Bronchial smooth muscle cell (primary cell): ENCODE results near the gene EDC3. TPM values are rescaled to one million over a fixed set of nuclear protein-coding genes. Genes with fewer than 3 reads are reported as not detected.

Experiments used
- total RNA-seq: library from RNA; depleted of rRNA; stranded (reverse); fragments of >200 nt; gene quantifications from 2 replicates; pipeline ENCODE4 v1.2.1, GENCODE V29; 2014

Gene EDC3, protein sequence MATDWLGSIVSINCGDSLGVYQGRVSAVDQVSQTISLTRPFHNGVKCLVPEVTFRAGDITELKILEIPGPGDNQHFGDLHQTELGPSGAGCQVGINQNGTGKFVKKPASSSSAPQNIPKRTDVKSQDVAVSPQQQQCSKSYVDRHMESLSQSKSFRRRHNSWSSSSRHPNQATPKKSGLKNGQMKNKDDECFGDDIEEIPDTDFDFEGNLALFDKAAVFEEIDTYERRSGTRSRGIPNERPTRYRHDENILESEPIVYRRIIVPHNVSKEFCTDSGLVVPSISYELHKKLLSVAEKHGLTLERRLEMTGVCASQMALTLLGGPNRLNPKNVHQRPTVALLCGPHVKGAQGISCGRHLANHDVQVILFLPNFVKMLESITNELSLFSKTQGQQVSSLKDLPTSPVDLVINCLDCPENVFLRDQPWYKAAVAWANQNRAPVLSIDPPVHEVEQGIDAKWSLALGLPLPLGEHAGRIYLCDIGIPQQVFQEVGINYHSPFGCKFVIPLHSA
- 11.0 and 11.2 TPM in 2 replicates for total RNA-seq

DNA sequence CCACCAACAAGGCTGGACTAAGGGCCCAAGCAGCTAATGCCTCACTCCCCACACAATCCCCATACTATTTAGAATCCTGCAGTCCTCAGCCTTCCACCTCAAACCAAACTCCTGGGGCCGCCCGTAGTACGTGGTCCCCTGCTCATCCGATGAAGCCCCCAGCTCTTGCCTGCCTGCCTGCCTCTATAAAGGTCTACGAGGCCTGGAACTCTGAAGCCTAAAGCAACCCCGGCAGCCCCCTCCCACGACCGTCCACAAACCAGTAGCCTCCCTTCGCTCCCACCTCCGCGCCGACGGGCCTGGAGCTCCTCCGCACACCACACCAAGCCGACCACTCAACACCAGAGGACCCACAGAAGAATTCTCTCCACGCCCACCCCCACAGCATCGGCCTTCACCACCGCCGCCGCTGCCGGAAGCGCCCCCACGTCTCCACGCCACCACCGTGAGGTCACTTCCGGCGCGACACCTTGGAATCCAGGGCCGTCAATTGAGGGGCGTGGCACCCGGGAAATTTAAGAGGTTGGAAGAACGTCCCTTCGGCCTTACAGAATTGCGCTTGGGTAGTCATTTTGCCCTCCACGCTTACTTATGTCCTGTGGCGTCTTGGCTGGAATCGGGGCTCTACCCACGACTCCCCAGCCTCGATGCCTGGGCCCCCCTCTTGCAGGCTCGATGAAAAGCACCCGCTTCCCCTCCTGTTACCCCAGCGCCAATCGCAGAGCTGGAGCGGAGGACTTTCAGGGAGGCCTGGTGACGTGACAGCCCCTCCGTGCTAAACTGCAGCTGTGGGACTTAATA, at the start of gene EDC3:
EDC3 (minus strand) TSS at position 428 of the 801 bp plus-strand sequence. CDS start 20,900 bp downstream, outside the sequence.

DNA sequence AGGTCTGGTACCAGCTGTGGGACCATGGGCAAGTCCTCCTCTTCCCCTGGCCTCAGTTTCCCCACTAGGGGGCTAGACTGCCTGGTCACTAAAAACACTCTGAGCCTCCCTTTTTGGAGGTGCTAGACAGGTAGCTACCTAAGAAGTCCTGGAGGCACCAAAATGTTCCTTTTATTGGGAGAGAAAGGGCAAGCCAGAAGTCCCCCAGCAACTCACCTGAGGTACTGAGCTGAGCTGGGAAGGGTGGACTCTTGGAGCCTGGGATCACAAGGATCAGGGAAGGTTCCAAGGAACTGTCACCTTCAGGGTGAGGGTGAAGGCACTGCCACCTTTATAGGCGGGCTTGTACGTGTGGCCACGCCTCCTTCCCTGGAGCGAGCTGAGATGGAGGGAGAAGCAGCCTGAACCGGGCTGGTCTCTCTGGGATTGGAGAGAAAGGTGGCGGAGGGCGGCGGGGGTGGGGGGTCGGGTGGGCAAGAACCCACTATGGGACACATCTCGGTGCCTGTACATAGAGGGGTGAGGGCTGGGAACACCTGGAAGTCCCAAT, 29.5 kb upstream of the EDC3 start, which contains the start of gene CYP1A1:
CYP1A1 (minus strand) TSS at position 304 of the 550 bp plus-strand sequence. CDS start 2,431 bp downstream, outside the sequence.

DNA sequence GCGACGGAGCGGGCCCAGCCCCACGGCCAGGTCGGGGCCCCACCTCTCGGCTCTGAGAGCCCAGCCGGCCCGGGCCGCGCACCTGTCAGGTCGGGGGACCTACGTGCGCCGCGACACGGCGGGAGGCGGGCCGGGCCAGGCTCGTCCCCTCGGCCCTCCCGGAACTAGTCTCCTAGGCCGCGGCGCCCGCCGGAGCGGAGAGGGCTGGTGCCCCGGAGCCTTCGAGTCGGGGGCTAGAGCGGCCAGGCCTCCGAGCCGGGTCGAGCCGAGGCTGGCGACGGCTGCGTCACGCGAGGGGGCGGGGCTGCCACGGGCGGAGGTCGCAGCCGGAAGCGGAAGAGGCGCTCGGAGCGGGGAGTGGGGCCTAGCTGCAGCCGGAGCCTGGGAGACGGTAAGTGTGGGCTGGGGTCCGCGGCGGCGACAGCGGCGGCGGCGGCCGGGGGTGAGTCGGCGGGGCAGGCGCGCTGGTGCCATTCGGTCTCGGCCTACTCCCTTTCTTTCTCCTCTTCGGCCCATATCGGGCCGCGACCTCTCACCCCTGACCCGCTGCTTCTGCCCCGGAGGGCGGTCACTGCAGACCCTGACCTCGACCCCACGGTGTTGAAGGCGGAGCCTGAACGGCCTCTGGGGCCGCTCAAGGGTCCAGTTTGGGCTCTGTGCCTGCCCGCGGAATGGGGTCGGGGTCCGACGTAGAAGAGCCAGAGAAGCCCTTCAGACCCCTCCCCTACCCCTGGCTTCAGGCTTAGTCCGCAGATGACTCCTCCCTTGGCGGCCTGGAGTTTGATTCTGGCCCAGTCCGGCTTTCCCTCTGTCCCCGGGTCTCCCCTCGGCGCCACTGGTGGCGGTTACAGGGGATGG, 80.1 kb downstream of the EDC3 start, which contains the start of gene CLK3:
CLK3 (plus strand) TSS at position 329 of the 858 bp plus-strand sequence. CDS start 3,361 bp downstream, outside the sequence.

Other genes starting within 250 kb of the EDC3 start
- 23.6 and 30.7 TPM in 2 replicates for gene UBL7, start 234.9 kb downstream of the EDC3 start, total RNA-seq
- 0.95 and 1.0 TPM in 2 replicates for gene ARID3B, start 154.8 kb downstream of the EDC3 start, total RNA-seq
- gene CLK3, start 80.2 kb downstream of the EDC3 start, total RNA-seq: 42.8 and 44.4 TPM in 2 replicates
- 0.09 and 0.32 TPM in 2 replicates for gene CYP1A1, start 29.5 kb upstream of the EDC3 start, total RNA-seq
- not detected in 2 replicates for gene CYP1A2, start 52.8 kb upstream of the EDC3 start, total RNA-seq
- gene CSK, start 86.1 kb upstream of the EDC3 start, total RNA-seq: 20.3 and 25.5 TPM in 2 replicates
- not detected in 2 replicates for gene LMAN1L, start 116.8 kb upstream of the EDC3 start, total RNA-seq
- under 0.01 TPM in 1 of 2 replicates, not detected in the other for gene CPLX3, start 130.6 kb upstream of the EDC3 start, total RNA-seq
- gene ULK3, start 147.1 kb upstream of the EDC3 start, total RNA-seq: 7.4 and 8.2 TPM in 2 replicates
- gene SCAMP2, start 177.3 kb upstream of the EDC3 start, total RNA-seq: 8.8 and 9.1 TPM in 2 replicates
- gene MPI, start 194.0 kb upstream of the EDC3 start, total RNA-seq: 39.7 and 54.4 TPM in 2 replicates
- 25.5 and 30.3 TPM in 2 replicates for gene FAM219B, start 210.8 kb upstream of the EDC3 start, total RNA-seq
- gene COX5A, start 242.0 kb upstream of the EDC3 start, total RNA-seq: 28.9 and 30.6 TPM in 2 replicates